K562 (cell line): Measurements from ENCODE around the gene IRF3.

Experiments
- BHLHE40 ChIP-seq: IDR thresholded peaks from 2 replicates; pipeline ENCODE4 v1.6.1; 2011; ENCODE audit warnings: low read length, improper control_type of control experiment
- FOXK1 ChIP-seq: sonication (generic); formaldehyde crosslinking; IDR thresholded peaks from 2 replicates; pipeline ENCODE4 v1.8.0; 2022; ENCODE audit warnings: missing genetic modification reagents, mild to moderate bottlenecking, borderline replicate concordance
- FOXP1 ChIP-seq: sonication (generic); formaldehyde crosslinking; IDR thresholded peaks from 2 replicates; pipeline ENCODE4 v1.8.0; 2022; ENCODE audit warnings: mild to moderate bottlenecking, missing genetic modification reagents
- HDGF ChIP-seq: fragments of 450-650 bp; IDR thresholded peaks from 2 replicates; pipeline ENCODE4 v1.6.1; 2016
- PTTG1 ChIP-seq: fragments of 450-650 bp; IDR thresholded peaks from 2 replicates; pipeline ENCODE4 v1.6.1; 2016; ENCODE audit warnings: low read depth, mild to moderate bottlenecking, missing genetic modification characterization, missing compliant biosample characterization
- TAF7 ChIP-seq: fragments of 450-650 bp; IDR thresholded peaks from 2 replicates; pipeline ENCODE4 v1.6.1; 2016; ENCODE audit warnings: missing genetic modification characterization, missing compliant biosample characterization
- TCF7L2 ChIP-seq: fragments of 150-350 bp; IDR thresholded peaks from 2 replicates; pipeline ENCODE4 v1.6.1; 2016; ENCODE audit warnings: low read depth, mild to moderate bottlenecking, low read length, moderate library complexity
- ZEB2 ChIP-seq: fragments of 450-650 bp; IDR thresholded peaks from 2 replicates; pipeline ENCODE4 v1.6.1; 2016
- ZKSCAN3 ChIP-seq: fragments of 250-450 bp; sonication (Bioruptor Pico); IDR thresholded peaks from 2 replicates; pipeline ENCODE4 v1.4.0; 2020
- ZNF696 ChIP-seq: fragments of 250-450 bp; sonication (Bioruptor Pico); conservative IDR thresholded peaks from 2 replicates; pipeline ENCODE4 v1.4.0; 2020; ENCODE audit warnings: mild to moderate bottlenecking, moderate library complexity
- TF ChIP-seq, protein P1 (sequence below), 3 experiments: IDR thresholded peaks in 2 of 3; conservative IDR thresholded peaks in 1 of 3; 2 replicates each; pipeline ENCODE4 v1.5.1; 2011 to 2012; ENCODE audit warnings: low read length in 3 of 3, mild to moderate bottlenecking in 3 of 3, control low read depth in 2 of 3, improper control_type of control experiment in 1 of 3, inconsistent platforms in 1 of 3, low read depth in 1 of 3, mixed read lengths in 1 of 3, moderate library complexity in 1 of 3; ENCODE audit not compliant: insufficient read depth in 2 of 3
- TF ChIP-seq, protein P2 (sequence below): fragments of 250-450 bp; sonication (Bioruptor Pico); IDR thresholded peaks from 2 replicates; pipeline ENCODE4 v1.4.0; 2020; ENCODE audit warnings: mild to moderate bottlenecking

DNA sequence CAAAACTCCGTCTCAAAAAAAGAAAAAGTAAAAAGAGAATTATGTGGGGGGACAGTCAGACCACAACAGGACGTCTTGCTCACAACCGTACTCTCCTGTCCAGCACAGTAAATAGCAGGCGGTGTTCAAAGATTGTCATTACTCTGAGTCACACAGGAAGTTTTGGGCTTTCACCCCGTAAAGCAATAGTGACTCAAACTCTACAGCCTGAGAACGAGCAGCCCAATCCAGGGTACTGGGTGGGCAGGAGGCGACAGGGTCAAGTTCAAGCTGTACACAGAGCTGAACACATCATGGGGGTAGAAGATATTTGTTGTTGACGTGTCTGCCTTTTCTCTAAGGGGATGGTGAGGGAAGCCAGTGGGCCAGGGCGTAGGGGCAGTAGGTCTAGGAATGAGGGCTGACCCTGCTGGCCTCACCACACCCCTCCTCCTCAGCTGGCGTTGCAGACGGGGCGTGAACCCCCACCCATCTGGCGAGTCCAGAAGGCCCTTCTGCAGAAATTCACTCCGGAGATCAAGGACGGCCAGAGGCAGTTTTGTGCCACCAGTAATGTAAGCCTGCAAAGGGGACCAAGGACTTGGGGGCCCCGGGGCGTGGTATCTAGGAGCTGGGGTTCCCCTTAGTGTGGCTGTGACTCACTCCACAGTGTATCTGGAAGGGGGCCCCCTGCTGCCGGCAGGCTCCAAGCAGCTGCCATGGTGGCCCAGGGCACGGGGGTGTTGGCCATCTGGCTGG is 51.4 kb downstream of the IRF3 start:
- TF ChIP-seq BHLHE40 (no peak), TCF7L2 (no peak), HDGF (no peak), ZKSCAN3 (no peak), FOXK1 (CRISPR knock-in tag) (no peak), FOXP1 (no peak), TAF7 (tag) (no peak), ZNF696 (no peak), PTTG1 (tag) (no peak), ZEB2 (no peak)
- TF ChIP-seq, protein P1, sequence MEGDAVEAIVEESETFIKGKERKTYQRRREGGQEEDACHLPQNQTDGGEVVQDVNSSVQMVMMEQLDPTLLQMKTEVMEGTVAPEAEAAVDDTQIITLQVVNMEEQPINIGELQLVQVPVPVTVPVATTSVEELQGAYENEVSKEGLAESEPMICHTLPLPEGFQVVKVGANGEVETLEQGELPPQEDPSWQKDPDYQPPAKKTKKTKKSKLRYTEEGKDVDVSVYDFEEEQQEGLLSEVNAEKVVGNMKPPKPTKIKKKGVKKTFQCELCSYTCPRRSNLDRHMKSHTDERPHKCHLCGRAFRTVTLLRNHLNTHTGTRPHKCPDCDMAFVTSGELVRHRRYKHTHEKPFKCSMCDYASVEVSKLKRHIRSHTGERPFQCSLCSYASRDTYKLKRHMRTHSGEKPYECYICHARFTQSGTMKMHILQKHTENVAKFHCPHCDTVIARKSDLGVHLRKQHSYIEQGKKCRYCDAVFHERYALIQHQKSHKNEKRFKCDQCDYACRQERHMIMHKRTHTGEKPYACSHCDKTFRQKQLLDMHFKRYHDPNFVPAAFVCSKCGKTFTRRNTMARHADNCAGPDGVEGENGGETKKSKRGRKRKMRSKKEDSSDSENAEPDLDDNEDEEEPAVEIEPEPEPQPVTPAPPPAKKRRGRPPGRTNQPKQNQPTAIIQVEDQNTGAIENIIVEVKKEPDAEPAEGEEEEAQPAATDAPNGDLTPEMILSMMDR (IDR thresholded peaks at IDR 0.05 in 2 of 3, conservative IDR thresholded peaks at IDR 0.05 in 1 of 3; ENCODE audit: insufficient read depth in 2 of 3, low read depth in 1 of 3, low read length in 3 of 3): no peak
- TF ChIP-seq, protein P2, sequence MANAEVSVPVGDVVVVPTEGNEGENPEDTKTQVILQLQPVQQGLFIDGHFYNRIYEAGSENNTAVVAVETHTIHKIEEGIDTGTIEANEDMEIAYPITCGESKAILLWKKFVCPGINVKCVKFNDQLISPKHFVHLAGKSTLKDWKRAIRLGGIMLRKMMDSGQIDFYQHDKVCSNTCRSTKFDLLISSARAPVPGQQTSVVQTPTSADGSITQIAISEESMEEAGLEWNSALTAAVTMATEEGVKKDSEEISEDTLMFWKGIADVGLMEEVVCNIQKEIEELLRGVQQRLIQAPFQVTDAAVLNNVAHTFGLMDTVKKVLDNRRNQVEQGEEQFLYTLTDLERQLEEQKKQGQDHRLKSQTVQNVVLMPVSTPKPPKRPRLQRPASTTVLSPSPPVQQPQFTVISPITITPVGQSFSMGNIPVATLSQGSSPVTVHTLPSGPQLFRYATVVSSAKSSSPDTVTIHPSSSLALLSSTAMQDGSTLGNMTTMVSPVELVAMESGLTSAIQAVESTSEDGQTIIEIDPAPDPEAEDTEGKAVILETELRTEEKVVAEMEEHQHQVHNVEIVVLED: no peak
